ENCODE measurements around the gene NTSR1.

Gene NTSR1

GRCh38 chr20:62709537-62709905 is 885 bp downstream of the NTSR1 start:
- DNase-seq (ENCODE audit: low read depth): no peak

DNA sequence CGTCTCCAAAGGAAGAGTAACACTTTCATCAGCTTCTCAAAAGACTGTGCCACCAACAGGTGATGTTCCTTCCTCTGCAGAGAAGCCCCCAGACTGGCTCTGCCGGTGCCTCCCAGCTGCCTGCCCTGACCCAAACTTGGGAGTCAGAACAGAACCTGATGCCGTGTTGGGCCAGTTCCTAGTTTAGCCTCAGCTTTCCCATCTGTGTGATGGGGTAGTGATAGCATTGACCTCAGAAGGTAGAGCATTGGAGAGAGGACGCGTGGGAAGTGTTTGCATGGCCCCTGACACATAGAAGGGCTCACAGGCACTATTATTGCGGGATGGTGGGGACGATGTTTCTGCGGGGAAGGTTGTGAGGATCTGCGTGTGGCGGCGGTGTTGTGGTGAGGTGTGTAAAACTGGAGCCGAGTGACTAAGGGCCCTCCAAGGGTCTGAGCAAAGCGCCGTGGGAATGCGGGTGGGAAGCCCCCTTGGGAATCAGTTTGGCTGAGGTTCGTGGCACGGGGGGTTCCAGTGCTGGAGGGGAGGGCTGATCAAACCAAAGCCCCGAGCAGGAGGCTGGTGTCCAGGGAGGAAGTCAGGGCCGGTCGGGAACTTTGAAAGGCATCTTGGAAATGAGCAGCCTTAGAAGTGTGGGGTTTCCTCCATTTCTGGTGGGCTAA is 1.7 kb downstream of the NTSR1 start:
- DNase-seq (ENCODE audit: low read depth): no peak

- no peak for DNase-seq (ENCODE audit: low read depth)
Measured at GRCh38 chr20:62710886-62711702, 2.5 kb downstream of the NTSR1 start.

DNA sequence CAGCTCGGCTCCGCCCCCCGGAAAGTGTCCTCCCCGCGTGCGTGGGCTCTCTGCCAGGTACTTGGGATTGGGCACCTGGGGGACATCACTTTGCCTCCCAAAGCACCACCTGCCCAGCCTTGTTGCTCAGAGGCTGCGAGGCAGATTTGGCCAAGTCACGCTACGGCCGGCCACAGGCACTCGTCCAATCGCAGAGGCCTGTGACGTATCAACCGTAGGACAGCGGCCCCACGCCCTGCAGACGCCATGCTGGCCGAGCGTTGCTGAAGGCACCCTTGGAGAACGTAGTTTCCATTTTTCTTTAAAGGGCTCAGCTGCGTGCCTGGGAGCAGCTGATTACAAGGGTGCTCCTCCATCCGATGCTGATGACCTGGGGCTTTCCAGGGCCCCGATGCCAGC is 3.1 kb downstream of the NTSR1 start:
- DNase-seq (ENCODE audit: low read depth): no peak

- DNase-seq (ENCODE audit: low read depth): no peak
Measured at GRCh38 chr20:62712606-62713005, 4.0 kb downstream of the NTSR1 start.

GRCh38 chr20:62714006-62714405 is 5.4 kb downstream of the NTSR1 start:
- DNase-seq (ENCODE audit: low read depth): no peak

DNA sequence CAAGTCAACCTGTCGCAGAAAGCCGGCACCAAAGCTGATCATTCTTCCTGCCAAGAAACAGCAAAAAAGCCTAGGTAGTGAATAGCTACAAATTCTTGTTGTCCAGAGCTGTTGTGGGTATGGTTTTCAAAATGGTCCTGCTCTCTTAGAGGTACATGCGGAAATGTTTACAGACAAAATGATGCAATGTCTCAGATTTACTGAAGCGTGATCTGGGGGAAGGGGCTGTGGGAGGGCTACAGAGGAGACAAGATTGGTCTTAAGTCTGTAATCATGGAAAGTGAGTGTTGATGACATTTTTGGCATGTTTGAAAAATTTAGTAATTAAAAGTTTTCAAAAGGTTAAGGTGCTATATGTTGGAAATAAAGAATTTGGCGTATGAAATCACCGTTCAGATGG is 6.2 kb downstream of the NTSR1 start:
- no peak for DNase-seq (ENCODE audit: low read depth)

- DNase-seq (ENCODE audit: low read depth): no peak
Measured at GRCh38 chr20:62715201-62715600, 6.6 kb downstream of the NTSR1 start.

- no peak for DNase-seq (ENCODE audit: low read depth)
Measured at GRCh38 chr20:62716198-62716940, 7.7 kb downstream of the NTSR1 start.

DNA sequence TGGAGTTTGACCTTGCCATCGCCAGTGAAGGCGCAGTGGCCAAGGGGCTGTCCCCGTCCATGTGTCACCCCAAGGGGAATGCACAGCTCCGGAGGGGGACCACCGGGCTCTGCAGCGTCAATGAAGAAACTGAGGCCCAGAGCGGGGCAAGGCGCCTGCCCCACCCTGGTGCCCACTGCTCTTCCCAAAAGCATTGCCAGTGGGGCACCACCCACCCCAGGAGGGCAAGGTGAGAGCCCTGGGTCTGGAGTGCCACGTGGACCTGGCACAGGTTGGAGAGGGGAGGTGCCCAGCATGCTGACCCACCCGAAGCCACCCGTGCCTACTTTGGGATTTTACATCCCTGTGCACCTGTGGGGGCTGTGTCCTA is 8.3 kb downstream of the NTSR1 start:
- no peak for DNase-seq (ENCODE audit: low read depth)

- DNase-seq (ENCODE audit: low read depth): no peak
Measured at GRCh38 chr20:62717933-62718332, 9.3 kb downstream of the NTSR1 start.

DNA sequence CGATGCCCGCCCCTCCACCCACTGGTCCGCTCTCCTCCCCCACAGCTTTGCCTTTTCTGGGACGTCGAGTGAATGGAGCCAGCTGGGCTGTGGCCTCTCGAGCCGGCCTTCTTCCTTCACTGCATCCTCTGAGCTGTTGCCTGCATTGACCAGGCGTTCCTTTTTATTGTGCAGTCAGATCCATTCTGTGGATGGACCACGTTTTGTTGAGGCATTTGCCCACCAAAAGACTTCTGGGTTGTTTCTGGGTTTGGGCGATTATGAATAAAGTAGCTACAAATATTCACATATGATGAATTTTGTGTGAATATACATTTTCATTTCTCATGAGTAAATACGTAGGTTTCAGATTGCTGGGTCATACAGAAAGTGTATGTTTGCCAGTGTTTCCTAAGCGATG is 9.9 kb downstream of the NTSR1 start:
- DNase-seq (ENCODE audit: low read depth): no peak

DNA sequence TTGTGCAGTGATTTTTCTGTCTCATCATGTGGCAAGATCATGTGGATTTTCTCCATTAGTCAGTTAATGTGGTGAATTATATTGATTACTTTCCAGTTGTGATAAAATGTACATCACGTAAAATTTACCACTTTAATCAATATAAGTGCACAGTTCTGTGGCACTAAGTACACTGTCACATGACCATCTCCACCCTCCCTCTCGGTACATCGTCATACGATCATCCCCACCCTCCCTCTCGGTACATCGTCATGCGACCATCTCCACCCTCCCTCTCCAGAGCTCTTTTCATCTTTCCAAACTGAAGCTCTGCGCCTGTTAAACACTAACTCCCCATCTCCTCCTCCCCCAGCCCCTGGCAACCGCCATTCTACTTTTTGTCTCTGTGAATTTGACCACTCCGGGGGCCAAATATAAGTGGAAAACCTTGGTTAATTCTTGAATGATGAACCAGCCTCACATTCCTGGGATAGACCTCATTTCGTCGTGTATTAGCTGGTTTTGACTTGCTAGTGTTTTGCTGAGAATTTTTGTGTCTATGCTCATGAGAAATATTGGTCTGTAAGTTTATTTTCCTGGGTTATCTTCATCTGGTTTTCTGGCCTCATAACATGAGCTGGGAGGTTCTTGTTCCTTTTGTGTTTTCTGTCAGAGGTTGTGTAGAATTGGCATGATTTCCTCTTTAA is 10.8 kb downstream of the NTSR1 start:
- DNase-seq (ENCODE audit: low read depth): no peak

GRCh38 chr20:62721511-62722370 is 13.1 kb downstream of the NTSR1 start:
- DNase-seq (ENCODE audit: low read depth): no peak

DNA sequence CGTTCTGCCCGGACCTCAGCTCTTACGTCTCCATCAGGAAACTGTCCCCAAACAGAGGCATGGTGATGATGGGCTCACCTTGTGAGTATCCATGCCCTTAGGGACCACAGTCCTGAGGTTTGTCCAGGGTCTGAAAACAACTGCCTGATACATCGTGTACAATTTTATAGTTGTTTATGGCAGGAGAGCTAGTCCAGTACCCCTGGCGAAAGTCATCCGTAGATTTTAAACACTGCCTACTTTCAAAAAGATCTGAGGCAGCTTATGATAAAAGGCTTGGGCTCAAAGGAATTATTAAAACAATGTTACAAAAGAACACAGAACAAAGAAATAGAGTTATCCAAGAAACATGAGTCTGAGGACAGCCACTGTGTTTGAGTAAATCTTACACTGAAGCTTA is 14.0 kb downstream of the NTSR1 start:
- no peak for DNase-seq (ENCODE audit: low read depth)

GRCh38 chr20:62723351-62723750 is 14.7 kb downstream of the NTSR1 start:
- no peak for DNase-seq (ENCODE audit: low read depth)

- DNase-seq (ENCODE audit: low read depth): no peak
Measured at GRCh38 chr20:62723768-62724450, 15.3 kb downstream of the NTSR1 start.

- DNase-seq (ENCODE audit: low read depth): no peak
Measured at GRCh38 chr20:62724692-62725595, 16.3 kb downstream of the NTSR1 start.

GRCh38 chr20:62725596-62726268 is 17.1 kb downstream of the NTSR1 start:
- no peak for DNase-seq (ENCODE audit: low read depth)

Measured in GM04503 (cell line).